Measurements from ENCODE around the gene VPS72. TPM values are rescaled to one million over a fixed set of nuclear protein-coding genes. Genes with fewer than 3 reads are reported as not detected.
"Not testable (repeated sequence)": the region's sequence is repeated elsewhere in the genome, so short reads cannot be mapped to it uniquely, and the experiment has no call there.

The VPS72 gene
- total RNA-seq, 1 donor from 2014 or later: 42.6 TPM

GRCh38 chr1:151192047-151192446 is 2.0 kb upstream of the VPS72 start:
- H3K4me1 ChIP-seq: peaks cover 21% of the 10 kb centered on the region
- no peak overlapping the region for H3K4me3 ChIP-seq
- intact Hi-C loops (cut with DNase I): no loop called here
- no peak for TF ChIP-seq CTCF (IDR thresholded peaks at IDR 0.05)
- no peak for ATAC-seq
- no peak overlapping the region for H3K27ac ChIP-seq
- no peaks in the 10 kb centered on the region for H3K27me3 ChIP-seq
- no peaks in the 10 kb centered on the region for H3K36me3 ChIP-seq
- H3K9me3 ChIP-seq: no peaks in the 10 kb centered on the region
- DNase-seq: no peak

GRCh38 chr1:151188667-151189066 is 1.3 kb downstream of the VPS72 start:
- H3K9me3 ChIP-seq; intact Hi-C loops (cut with DNase I); H3K27ac ChIP-seq; ATAC-seq; H3K27me3 ChIP-seq; DNase-seq: not testable (repeated sequence)
- Histone ChIP-seq H3K4me1 (peaks cover 17% of the 10 kb centered on the region), H3K36me3 (peaks cover 22% of the 10 kb centered on the region), H3K4me3 (peak overlapping the region; percentile 62)

- no peak for ATAC-seq
- Histone ChIP-seq H3K36me3 (peaks cover 37% of the 10 kb centered on the region), H3K4me3 (no peak overlapping the region), H3K27me3 (no peaks in the 10 kb centered on the region), H3K27ac (no peak overlapping the region), H3K9me3 (no peaks in the 10 kb centered on the region), H3K4me1 (peaks cover 17% of the 10 kb centered on the region)
- TF ChIP-seq CTCF (IDR thresholded peaks at IDR 0.05): no peak
- intact Hi-C loops (cut with DNase I): no loop called here
- DNase-seq: no peak
Observed at GRCh38 chr1:151187205-151187604, 2.8 kb downstream of the VPS72 start.

GRCh38 chr1:151184211-151184610 is 5.8 kb downstream of the VPS72 start:
- peaks cover 10% of the 10 kb centered on the region for H3K4me1 ChIP-seq
- no peak for TF ChIP-seq CTCF (IDR thresholded peaks at IDR 0.05)
- intact Hi-C loops (cut with DNase I): no loop called here
- no peak for ATAC-seq
- no peak overlapping the region for H3K4me3 ChIP-seq
- no peak overlapping the region for H3K27ac ChIP-seq
- no peaks in the 10 kb centered on the region for H3K27me3 ChIP-seq
- H3K36me3 ChIP-seq: peaks cover 67% of the 10 kb centered on the region
- DNase-seq: no peak
- H3K9me3 ChIP-seq: no peaks in the 10 kb centered on the region

DNA sequence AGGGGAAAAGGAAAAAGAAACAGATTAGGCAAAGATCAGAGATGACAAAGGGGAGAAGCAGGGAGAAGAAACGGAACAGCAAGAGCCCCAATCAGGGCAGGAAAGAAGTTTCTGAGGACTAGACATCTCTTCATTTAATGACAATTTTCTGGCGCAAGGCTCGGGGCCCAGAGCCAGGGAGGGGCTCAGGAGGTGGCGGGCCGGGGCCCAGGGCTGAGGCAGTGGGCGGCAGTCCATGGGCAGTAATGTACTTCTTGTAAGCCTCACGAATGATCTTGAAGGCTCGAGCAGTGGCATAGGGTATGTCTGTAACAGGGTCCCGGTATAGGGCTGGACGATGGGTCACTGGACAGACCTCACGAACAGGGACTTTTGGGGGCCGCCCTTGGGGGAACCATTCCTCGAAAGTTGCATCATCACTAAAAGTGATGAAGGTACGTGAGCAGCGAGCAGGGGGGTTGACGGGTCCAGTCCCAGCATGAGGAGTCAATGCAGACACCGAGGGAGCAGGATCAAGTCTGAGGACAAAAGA is 13.4 kb downstream of the VPS72 start:
- Histone ChIP-seq H3K9me3 (no peaks in the 10 kb centered on the region), H3K36me3 (peaks cover 77% of the 10 kb centered on the region), H3K27ac (no peak overlapping the region), H3K4me3 (no peak overlapping the region), H3K4me1 (no peaks in the 10 kb centered on the region), H3K27me3 (no peaks in the 10 kb centered on the region)
- ATAC-seq (no peak), DNase-seq (no peak)
- no peak for TF ChIP-seq CTCF (IDR thresholded peaks at IDR 0.05)
- intact Hi-C loops (cut with DNase I): no loop called here

DNA sequence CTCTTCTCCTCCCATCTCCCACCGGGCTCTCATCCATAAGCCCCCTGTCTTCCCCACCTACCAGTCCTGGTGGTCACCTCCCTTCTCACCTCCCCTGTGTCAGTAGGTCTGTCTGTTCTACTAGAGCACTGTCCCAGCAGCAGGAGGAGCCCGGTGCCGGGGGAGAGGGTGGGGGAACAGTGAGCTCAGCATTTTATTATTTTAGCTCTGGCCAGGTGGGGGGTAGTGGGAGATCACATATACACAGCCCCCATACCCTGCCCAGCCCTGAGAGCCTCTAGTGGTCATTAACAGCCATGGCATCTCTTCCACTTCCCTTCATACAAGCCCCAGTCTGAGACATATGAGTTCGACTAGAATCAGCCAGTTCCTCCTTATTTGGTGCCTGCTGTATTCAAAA is 14.1 kb downstream of the VPS72 start, which contains the start of gene TMOD4:
TMOD4 (minus strand) TSS at position 119 of the 400 bp plus-strand sequence. CDS start 1,106 bp downstream, outside the sequence.
- H3K36me3 ChIP-seq: peaks cover 69% of the 10 kb centered on the region
- H3K27me3 ChIP-seq: no peaks in the 10 kb centered on the region
- intact Hi-C loops (cut with DNase I): no loop called here
- peak; percentile 70 for ATAC-seq
- no peaks in the 10 kb centered on the region for H3K4me1 ChIP-seq
- H3K4me3 ChIP-seq: no peak within 1 kb of the TSS
- peak; percentile 36 for TF ChIP-seq CTCF (IDR thresholded peaks at IDR 0.05)
- H3K9me3 ChIP-seq: no peaks in the 10 kb centered on the region
- DNase-seq: no peak
- H3K27ac ChIP-seq: no peak within 1 kb of the TSS

Data from upper lobe of right lung (tissue), 1 donor.